NCI-H187 (cell line): ENCODE measurements around the gene TIAM2.
"Not testable (repeated sequence)": the region's sequence is repeated elsewhere in the genome, so short reads cannot be mapped to it uniquely, and the experiment has no call there.

Experiments
- DNase-seq, 2 experiments: peaks; one replicate each; lab custom pipeline; 2025; lab: John Stamatoyannopoulos, UW

Gene TIAM2

DNA sequence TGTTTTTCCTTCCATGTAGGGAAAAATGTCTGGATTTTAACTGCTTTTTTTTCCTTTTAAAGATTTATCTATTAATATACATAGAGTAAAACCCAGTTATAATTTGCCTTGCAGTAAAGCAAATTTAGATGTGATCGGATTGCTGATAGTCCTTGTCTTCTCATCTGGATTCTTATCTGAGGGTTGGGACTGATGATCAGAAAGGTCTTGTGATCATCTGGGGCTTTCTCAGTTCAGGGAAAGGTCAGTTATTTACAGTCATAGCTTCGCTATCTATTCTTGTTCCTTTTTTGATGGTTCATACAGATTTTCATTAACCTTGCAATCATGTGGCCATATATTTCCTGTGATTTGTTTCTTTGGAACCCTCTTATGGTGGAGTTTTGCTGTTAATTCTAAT lies 204.9 kb downstream of the TIAM2 start:
- no peak for DNase-seq

DNA sequence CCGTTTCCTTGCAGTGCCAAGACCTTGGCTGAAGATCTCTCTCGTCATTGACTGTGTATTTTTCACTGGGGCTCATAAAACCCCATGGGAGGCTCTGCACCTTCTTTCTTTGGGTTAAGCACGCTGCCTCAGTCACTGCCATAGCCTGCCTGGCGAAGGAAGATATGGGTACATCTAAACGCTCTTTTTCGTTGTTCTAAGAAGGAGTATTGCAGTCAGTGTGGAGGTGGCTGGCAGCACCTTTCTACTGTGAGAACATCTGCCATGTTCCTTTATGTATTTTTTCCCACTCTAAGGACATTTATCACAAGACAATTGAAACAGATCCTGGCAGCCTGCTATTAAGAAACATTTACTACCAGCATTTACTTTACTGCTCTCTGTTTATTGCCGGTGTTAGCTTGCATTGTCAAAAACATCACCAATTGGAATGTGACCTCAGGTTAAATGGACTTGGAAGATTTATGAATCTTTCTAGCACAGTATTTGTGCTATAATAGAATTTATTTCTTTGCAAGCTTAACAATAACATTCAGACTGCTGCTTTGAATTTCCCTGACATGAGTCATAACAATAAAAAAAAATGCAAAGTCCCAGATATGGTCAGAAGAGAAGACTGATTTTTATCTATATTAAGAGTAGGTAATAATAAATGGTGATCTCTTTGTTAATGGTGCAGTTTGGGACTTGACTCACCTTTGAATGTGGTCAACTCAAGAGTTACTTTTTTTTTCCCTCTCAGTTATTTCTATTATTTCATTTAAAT lies 206.5 kb downstream of the TIAM2 start:
- no peak for DNase-seq

DNA sequence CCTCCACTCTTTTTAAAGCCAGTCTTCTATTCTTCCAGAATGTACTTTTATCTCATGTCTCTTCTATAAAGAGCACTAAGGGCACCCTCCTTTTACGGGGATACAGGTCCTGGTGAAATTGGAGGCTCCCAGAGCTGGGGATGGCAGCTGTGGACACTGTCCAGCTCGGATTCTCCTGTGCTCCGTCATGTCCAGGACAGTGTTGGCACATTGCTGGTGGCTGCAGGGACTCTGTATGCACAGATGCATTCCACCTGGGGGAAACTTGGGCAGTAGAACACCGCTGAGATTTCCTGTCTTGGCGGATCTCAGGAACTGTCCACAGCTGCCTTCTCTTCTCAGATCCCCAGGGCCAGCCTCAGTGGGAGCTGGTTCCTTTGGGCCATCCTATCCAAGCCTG lies 212.1 kb downstream of the TIAM2 start:
- DNase-seq, result no peak

DNA sequence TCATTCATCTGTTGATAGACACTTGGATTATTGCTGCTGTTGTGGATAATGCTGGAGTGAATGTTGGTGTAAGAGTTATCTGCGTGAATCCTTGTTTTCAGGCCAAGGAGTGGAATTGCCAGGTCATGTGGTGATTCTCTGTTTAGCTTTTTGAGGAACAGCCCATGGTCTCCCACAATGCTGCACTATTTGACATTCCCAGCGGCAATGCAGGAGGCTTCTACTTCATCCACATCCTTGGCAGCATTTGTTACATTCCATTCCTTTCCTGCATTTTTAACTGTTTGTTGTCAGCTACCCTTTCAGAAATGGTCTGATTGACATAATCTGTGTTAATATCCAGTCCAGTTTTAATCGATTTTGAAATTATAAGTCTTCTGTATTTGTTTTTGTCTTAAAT lies 217.0 kb downstream of the TIAM2 start:
- DNase-seq, result no peak

GRCh38 chr6:155212616-155213380 lies 217.7 kb downstream of the TIAM2 start:
- DNase-seq, result no peak

GRCh38 chr6:155213611-155214372 lies 218.7 kb downstream of the TIAM2 start:
- no peak for DNase-seq

- DNase-seq, result no peak
These were observed 220.8 kb downstream of the TIAM2 start for GRCh38 chr6:155215906-155216305.

DNA sequence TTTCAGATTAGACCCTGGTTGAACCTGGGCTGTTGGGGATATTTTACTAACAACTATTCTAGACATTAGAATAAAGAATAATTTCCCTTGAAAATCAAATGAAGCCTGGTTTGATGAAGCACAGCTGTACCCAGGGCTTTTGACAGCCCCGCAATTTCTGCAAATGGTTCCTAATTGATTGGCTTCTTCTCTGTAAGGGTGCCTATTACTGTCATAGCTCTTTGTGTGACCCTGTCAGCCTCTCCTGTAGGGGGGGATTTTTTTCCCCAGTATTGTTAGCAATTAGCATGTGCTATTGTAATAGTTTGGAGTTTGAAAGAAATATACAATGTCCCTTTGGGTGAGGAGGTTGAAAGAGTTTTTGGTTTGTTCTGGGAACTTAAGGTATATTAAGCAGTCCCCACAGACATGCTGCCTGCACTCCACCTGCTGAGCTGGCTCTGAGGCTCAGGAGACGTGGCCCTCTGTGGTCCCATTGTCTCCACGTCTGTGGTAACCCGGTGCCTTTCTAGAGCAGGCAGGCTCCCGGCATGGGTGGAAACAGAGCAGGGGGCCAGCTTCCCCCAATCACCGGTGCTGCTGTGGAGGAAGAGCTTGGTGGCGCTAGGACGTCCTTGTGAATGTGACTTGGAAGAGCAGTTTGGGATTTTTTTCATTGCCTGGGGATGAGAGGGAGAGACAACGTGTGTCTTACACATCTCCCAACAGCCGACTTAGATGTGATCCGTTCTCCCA lies 221.4 kb downstream of the TIAM2 start:
- no peak for DNase-seq

- DNase-seq, result not testable (repeated sequence)
These were observed 223.6 kb downstream of the TIAM2 start for GRCh38 chr6:155218711-155219110.

DNA sequence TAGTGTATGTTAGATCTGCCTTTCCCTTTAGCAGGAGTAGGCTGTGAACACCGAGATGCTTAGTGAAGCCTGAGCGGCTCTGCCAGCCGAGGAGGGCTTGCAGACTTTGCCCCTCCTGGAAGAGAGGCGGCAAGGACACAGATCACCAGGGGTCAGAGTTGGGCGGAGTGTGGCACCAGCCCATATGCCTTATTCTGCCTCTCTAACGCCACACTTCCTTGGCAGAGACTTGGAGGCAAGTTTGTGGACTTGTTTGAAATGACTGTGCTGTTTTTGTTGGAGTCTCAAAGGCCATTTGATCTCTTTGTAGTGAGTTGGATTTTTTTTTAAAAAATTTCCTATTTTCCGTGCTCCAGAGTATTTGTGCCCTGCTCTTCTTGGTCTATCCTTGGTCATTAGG lies 224.2 kb downstream of the TIAM2 start:
- DNase-seq, result no peak

DNA sequence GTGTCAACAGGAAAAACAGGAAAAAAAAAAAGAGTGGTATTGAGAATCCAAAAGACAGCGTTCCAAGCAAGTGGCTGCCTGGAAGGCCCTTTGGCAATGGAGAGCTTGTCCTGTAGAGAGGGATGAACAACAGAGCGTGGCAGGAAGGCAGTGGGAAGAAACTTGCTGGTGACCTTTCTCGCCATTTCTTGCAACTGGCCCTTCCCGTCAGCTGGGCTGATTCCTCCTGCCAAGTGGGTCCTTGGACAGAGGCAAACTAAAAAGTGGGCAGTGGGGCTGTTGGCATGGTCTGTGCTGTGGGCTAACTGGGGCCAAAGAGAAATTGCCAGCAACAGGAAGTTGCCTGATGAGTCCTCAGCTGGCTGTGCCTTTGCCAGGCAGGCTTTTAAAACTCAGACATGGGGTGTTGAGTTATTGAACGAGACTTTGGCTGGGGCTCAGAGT lies 224.8 kb downstream of the TIAM2 start:
- no peak for DNase-seq

DNA sequence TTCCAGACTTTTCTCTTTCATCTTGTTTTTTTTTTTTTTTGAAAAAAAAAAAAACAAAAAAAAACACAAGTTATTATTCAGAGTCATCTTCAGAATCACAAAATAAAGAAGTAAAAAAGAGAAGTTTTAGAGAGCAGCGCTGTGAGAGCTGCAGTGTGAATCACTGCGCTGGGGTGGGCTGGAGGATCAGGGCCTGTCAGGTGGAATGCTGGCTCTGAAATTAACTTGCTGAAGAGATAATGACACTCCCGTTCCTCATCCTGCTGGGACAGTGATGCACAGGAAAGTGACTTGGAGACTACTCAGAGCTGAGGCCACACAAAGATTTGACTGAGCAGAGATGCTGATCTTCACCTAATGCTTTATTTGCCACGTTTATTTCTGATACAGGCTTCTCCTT lies 226.0 kb downstream of the TIAM2 start:
- no peak for DNase-seq

GRCh38 chr6:155222506-155222905 lies 227.4 kb downstream of the TIAM2 start:
- DNase-seq, result no peak

DNA sequence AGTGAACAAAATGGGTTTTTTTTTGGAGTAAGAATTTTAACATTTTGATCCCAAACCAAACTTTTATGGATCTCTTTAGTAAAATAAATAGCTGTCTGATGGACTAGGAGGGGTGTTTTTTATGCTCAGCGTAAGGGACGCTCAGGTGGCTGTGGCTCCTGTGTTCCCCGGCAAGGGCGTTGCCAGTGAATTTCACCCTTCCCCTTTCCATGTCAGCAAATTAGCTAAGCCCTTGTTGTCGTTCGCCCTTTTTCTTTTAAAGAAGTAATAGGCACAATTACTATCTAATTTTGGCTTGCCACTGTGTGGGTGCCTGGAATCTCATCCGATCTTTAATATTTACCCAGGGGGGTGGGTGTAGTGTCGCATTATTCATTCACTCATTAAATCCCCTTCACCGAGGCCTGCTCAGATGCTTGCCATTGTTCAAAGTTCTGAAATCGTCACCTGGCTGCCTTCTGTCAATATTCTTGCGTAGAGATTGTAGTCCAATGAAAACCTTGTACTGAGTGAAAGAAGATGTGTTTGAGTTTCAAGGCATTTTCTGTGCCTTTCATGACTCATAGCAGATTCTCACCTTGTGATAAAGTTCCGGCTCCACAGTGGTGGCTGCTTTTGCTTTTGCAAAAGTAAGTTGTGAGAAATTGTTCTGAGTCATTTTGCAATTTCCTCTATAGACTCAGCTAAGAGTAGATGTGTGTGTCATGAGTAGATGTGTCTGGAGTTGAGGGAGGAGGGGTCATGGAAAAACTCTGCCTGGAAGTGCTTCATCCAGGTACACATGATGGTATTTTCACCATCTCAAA lies 228.7 kb downstream of the TIAM2 start:
- no peak for DNase-seq

- DNase-seq, result no peak
These were observed 229.5 kb downstream of the TIAM2 start for GRCh38 chr6:155224618-155225017.

DNA sequence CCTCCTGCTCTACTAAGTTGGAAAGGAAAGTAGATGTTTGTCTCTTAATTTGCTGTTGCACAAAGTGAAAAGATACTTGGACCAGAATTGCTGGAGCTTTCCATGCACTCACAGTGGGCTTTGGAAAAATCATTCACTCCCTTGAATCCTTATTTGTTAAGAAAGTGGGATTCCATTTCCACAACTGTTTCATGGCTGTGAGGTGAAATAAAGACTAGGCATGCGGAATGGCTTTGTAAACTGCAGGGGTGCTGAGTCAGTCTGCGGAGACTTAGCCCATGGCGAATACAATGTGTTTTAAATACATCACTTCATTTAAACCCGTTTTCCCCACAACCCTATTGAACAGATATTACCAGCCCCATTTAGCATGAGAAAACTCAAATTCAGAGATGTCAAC lies 231.9 kb downstream of the TIAM2 start:
- no peak for DNase-seq

GRCh38 chr6:155228546-155229166 lies 233.5 kb downstream of the TIAM2 start:
- DNase-seq, result no peak

- DNase-seq, result not testable (repeated sequence)
These were observed 235.9 kb downstream of the TIAM2 start for GRCh38 chr6:155230975-155231374.

DNA sequence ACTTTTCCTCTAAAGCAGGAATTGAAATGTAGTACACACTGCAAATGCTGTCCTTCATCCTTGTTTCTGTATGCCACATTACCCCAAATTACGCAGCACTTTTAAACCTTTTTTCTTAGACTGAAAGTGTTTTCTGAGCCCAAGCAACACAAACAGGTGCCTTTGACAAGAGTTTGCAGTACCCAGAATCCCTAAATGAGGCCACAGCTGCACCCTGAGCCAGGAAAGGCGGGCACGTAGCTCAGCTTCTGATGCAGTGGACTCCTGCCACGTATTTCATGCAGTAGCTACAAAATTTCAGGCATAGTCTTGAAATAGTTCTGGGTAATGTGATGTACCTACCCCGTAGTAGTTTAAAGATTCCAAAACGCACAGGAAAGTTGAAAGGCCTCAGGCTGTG lies 237.7 kb downstream of the TIAM2 start:
- DNase-seq, result no peak

DNA sequence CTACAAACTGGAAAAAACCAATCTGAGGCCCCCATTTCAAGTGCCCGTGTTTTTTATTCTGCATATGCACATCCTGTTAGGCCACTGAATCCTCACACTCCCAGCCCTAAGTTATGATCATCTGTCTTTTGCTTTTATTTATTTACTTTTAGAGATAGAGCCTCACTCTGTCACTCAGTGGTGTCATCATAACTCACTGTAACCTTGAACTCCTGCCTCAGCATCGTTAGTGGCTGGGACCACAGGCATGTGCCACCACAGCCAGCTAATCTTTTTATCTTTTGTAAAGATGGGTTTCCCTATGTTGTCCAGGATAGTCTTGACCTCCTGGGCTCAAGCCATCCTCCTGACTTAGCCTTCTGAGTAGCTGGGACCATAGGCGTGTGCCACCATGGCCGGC lies 239.1 kb downstream of the TIAM2 start:
- no peak for DNase-seq

DNA sequence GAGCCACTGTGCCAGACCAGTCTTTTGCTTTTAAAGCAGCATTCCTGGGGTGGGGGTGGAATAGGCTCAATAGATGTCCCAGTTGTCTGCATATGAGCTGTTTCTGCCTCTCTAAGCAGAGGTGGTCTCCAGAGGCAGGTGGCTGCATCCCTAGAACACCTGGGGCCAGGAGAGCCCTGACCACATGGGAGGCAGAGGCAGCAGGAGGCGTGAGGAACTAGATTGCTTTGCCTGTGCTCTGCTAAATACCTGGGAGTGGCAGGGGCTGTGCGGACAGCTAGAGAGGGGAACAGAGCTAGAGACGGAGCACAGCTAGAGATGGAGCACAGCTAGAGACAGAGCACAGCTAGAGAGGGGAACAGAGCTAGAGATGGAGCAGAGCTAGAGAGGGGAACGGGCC lies 239.6 kb downstream of the TIAM2 start:
- DNase-seq, result no peak
